Measurements from ENCODE around the gene SLC25A20. TPM values are rescaled to one million over a fixed set of nuclear protein-coding genes. Genes with fewer than 3 reads are reported as not detected.

SLC25A20 gene
- total RNA-seq, 1 donor = 25.6 TPM

- peak in 2 of 3 donors; percentile 9 to 41 for DNase-seq (ENCODE audit: low read depth in 2 of 3, low spot score in 2 of 3)
Observed at GRCh38 chr3:48899273-48899672, 591 bp upstream of the SLC25A20 start.

DNA sequence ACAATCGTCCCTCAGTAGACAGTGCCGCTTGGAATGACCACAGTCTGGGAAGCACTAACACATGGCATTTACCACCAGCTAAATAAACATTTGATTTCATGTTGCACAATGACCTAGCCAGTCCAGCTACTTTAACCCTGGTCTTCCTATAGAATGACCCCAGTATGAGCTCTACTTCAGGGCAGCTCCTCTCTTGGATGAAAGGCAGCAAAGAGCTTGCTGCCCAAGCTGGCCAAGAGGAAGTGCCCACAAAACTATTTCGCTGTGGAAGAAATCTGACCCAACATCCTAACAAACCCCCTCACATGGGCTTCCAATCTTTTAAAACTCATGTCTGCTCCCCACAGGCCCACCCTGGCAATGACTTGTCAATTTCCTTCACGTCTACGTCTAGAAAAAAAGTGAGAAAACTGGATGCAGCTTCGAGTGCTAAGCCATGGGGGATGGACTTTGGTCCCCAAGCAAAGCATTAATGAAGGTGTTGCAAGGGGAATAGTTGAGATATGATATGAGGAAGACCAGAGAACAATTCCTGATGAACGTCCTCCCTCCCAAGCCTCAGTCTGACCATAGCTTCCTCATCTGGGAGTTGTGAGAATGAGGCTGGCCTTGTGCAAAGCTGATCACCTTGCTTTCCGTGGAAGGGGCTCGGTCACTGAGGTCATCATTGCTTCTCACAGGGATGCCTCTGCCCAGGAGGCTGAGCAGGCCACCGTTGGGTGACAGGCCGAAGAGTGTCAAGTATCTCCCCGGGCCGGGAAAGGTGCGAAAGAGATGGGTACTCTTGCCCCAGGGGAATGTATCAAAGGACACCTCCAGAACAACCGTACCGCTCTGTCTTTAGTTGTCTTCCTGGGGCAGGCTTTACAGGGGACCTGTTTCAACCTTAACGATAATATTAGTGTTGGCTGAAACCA, 964 bp downstream of the SLC25A20 start:
- peak in 1 of 3 donors; percentile 40 for DNase-seq (ENCODE audit: low read depth in 2 of 3, low spot score in 2 of 3)

DNA sequence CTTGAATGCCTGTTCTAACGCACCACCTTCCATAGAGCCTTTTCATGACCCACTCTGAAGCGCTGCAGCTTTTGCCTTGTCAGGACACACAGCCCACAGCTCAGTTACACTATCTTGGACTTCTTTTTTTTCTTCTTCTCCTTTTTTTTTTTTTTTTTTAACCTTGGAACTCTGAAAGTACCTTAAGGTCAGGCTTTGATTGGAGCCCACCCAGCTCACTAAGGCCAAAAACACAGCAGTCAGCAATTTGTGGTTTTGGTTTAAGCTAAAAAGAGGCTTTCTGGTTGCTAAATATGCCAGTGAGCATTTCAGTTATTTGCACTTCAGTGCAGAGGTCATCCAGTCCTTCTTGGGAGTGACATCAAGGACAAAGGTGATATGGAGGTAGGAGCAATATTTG, 1.7 kb downstream of the SLC25A20 start:
- DNase-seq (ENCODE audit: low read depth in 2 of 3, low spot score in 2 of 3) = peak in 1 of 3 donors; percentile 21

- peak in 1 of 3 donors; percentile 14 for DNase-seq (ENCODE audit: low read depth in 2 of 3, low spot score in 2 of 3)
Observed at GRCh38 chr3:48894516-48894915, 4.2 kb downstream of the SLC25A20 start.

DNA sequence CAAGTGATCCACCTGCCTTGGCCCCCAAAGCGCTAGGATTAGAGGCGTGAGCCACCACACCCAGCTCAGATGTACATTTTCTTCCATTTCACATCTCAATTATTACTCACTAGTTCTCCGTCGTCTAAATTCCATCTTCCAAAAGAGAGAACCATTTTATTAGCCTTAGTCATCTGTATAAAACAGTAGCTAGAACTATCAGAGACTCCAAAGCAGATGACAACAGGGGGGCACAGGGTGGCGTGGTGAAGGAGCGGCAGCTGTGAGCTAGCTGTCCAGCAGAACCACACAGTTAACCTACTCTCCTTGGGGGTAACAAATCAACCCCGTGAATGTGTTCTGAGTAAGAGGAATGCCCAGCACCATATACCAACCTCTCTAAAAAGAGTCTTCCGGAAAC, 7.1 kb downstream of the SLC25A20 start:
- no peak for DNase-seq (ENCODE audit: low read depth in 2 of 3, low spot score in 2 of 3)

DNA sequence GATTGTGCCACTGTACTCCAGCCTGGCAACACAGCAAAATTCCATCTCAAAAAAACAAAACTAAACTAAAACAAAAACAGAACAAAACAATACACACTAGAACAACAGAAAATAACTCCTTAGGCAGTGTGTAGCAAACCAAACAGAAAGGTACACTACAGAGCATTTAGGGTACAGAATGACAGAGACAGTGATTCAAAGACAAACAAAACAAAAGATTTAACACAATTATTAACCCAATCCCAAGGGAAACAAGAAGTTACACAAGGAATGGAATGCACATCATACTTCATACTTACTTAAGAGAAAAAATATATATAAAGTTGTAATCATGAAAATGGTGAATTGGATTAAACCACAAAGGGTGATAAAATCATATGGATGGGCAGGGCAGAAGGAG, 12.9 kb downstream of the SLC25A20 start:
- no peak for DNase-seq (ENCODE audit: low read depth in 2 of 3, low spot score in 2 of 3)

DNA sequence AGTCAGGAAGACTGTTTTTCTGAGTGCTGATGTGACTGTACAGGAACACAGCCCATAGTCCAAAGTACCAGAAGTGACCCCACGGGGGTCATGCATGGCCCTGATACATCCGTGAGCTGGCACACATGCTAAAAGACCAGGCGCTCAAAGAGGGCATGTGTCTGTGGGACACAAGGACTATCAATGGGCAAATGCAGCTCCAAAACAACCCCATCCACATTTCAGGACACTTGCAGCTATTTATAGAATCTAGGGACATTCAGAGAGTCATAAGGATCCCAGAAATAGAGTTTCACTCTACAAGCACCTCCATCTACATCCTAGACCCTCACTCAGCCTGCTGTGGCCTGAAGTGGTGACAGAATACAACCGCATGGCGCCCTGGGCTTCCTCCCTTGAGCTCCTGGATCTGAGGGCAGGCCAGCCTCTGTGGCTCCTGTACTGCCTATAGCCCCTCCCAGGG, 17.0 kb downstream of the SLC25A20 start:
- DNase-seq (ENCODE audit: low read depth in 2 of 3, low spot score in 2 of 3) = no peak

GRCh38 chr3:48881006-48881405, 17.7 kb downstream of the SLC25A20 start:
- DNase-seq (ENCODE audit: low read depth in 2 of 3, low spot score in 2 of 3) = no peak

GRCh38 chr3:48879994-48880377, 18.7 kb downstream of the SLC25A20 start:
- no peak for DNase-seq (ENCODE audit: low read depth in 2 of 3, low spot score in 2 of 3)

- DNase-seq (ENCODE audit: low read depth in 2 of 3, low spot score in 2 of 3) = no peak
Observed at GRCh38 chr3:48879307-48879993, 19.2 kb downstream of the SLC25A20 start.

DNA sequence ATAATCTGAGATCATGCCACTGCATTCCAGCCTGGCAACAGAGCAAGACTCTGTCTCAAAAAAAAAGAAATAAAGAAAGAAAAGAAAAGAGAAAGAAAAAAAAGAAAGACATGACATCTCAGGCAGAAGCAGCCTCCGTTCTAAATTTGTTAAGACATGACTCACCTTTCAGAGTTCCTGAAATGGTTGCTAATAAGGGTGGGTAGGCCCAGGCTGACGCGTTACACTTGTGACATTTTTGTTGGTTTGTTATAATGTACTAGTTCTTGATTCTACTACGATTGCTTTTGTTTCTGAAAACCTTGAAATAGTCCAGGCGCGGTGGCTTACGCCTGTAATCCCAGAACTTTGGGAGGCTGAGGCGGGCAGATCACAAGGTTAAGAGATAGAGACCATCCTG, 21.0 kb downstream of the SLC25A20 start:
- no peak for DNase-seq (ENCODE audit: low read depth in 2 of 3, low spot score in 2 of 3)

DNA sequence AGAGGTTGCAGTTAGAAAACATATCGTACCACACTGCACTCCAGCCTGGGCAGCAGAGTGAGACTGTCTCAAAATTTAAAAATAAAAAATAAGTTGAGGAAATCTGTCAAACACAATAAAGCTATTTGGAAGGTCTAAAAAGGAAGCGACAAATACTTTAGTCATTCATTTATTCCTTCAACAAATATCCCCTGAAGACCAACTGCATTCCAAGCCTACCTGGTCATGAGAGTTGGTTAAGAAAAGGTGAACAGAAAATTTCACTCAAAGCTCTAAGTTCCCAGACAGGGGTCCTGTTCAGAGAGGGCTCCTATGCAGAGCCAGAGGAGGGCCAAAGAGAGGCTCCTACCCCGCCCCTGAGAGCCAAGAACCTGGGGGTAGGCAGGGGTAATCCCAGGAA, 35.6 kb downstream of the SLC25A20 start:
- no peak for DNase-seq (ENCODE audit: low read depth in 2 of 3, low spot score in 2 of 3)

GRCh38 chr3:48859206-48859605, 39.5 kb downstream of the SLC25A20 start:
- no peak for DNase-seq (ENCODE audit: low read depth in 2 of 3, low spot score in 2 of 3)

- DNase-seq (ENCODE audit: low read depth in 2 of 3, low spot score in 2 of 3) = no peak
Observed at GRCh38 chr3:48858709-48859108, 40.0 kb downstream of the SLC25A20 start.

DNA sequence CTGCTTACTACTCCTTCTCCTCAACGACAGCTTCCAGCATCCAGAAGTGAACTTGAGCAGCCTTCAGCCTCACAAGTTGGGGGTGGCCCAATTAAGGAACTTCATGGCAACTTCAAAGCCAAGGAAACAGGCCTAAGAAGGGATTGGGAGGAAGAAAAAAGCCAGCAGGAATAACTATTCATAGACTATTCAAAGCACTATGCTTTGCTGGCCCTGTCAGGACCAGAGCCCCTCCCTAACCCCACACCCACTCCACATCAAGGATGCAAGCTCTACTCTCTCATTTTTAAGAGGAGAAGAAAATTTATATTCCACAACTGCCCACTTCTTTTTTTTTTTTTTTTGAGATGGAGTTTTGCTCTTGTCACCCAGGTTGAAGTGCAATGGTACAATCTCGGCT, 41.0 kb downstream of the SLC25A20 start:
- DNase-seq (ENCODE audit: low read depth in 2 of 3, low spot score in 2 of 3) = no peak

- DNase-seq (ENCODE audit: low read depth in 2 of 3, low spot score in 2 of 3) = no peak
Observed at GRCh38 chr3:48856469-48856868, 42.2 kb downstream of the SLC25A20 start.

DNA sequence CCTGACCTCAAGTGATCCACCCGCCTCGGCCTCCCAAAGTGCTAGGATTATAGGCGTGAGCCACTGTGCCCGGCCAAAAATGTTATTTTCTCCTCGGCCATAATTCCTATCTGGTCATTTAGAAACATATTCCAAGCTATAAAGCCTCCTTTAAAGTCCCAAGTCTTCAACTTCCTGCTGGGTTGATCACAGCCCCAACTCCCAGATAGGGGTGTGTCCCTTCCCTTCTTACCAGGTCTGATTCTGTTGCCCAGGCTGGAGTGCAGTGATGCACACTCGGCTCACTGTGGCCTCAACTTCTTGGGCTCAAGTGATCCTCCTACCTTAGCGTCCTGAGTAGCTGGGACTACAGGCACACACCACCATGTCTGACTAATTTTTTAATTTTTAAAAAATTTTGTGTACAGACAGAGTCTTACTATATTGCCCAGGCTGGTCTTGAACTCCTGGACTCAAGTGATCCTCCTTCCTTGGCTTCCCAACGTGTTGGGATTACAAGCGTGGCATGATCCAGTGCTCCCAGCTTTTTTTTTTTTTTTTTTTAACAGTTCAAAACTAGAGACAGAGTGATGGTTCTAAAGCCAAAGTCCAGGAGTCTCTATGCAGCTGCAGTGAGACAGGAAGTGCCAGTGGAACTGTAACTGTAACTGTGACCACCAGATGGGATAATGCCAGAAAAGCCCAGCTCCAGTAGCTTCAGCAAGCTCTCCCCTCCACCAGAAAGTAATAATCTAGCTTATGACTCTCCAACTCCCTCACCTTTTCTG, 42.8 kb downstream of the SLC25A20 start:
- DNase-seq (ENCODE audit: low read depth in 2 of 3, low spot score in 2 of 3) = peak in 2 of 3 donors; percentile 8 to 28

DNA sequence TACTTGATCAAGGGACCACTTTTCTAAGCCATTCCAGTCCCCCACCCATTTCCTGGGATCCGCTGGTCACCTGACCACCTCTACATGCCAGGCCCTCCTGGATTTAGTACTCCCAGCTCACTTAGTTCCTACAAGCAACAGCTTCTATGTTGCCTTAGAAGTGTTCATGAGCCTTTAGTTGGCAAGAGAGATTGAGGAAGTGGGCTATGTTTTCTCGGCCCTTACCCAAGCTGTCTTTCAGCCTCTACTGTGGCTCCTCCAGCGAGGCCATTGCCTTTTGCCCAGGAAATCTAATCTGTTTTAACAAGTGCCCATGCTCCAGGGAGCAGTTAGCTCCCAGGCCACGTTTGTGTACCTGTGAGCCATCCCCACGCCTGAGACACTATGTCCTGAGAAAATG, 46.5 kb downstream of the SLC25A20 start:
- no peak for DNase-seq (ENCODE audit: low read depth in 2 of 3, low spot score in 2 of 3)

DNA sequence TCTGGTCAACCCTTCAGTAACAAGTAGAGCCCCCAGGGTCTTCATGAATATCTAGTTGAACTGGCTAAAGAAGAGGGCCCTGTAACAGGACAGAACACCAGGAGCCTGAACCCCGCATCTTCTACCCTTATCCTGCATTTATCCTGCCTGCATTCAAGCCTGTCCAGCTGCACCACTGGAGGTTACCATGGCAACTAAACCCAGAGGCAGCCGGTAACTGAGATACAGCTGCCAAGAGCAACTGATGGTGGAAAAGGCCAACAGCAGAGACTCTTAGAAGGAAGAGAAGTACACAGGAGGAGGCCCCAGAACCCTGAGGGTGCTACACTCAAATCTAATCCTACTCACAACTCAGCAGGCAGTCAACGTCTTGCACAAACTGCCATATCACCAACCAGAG, 47.3 kb downstream of the SLC25A20 start:
- DNase-seq (ENCODE audit: low read depth in 2 of 3, low spot score in 2 of 3) = no peak

GRCh38 chr3:48848816-48849515, 49.7 kb downstream of the SLC25A20 start:
- DNase-seq (ENCODE audit: low read depth in 2 of 3, low spot score in 2 of 3) = no peak
